Suprapubic skin (tissue), 4 donors: ENCODE results near the gene SNX14.

Experiments
- EP300 ChIP-seq: sonication (generic); formaldehyde crosslinking; IDR thresholded peaks from one replicate; pipeline ENCODE4 v1.6.1; 2017; ENCODE audit warnings: antibody characterized with exemption
- POLR2A ChIP-seq, 2 donors: fragments of 450-650 bp; IDR thresholded peaks; one replicate each; pipeline ENCODE4 v1.6.1; 2017; ENCODE audit warnings: antibody characterized with exemption in 2 of 2, mild to moderate bottlenecking in 2 of 2, moderate library complexity in 2 of 2
- POLR2AphosphoS5 ChIP-seq, 3 donors: sonication (generic); formaldehyde crosslinking; IDR thresholded peaks; one replicate each; pipeline ENCODE4 v1.6.1; 2017; ENCODE audit warnings: antibody characterized with exemption in 3 of 3
- TF ChIP-seq, protein P1 (sequence below), 2 donors: fragments of 200-600 bp in 1 of 2; fragments of 450-650 bp in 1 of 2; sonication (generic) in 1 of 2; IDR thresholded peaks; one replicate each; pipeline ENCODE4 v1.5.1; 2016 to 2019; ENCODE audit warnings: antibody characterized with exemption in 2 of 2, mild to moderate bottlenecking in 1 of 2, moderate library complexity in 1 of 2

DNA sequence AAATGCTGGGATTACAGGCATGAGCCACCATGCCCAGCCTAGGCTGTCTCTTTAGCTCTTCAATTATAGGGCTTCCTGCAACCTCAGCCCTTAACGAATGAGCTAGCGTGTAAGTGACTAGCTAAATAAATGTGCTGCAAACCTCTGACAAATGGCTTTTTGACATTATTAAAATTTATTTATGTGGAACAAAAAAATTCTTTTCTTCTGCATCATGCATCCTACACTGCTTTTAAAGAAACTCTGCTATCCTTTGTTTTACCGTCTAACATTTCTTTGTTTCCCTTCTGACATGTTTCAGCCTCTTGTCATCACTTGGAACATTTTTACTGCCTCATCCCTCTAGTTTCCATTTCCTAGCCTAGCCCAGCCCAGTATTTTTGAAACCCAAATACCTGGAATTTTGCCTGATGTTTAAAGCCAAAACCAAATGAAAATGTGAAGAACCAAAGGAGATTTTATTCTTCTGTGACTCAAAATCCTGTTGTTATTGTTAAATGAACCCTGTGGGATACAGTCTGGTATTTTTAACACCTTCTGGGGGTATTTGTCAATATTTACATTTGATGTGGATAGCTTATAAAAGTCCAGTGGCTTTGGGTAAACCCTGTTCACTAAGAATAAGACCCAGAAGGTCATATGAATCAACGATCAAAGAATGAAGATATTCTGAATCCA, 134.3 kb downstream of the SNX14 start:
- TF ChIP-seq POLR2A (IDR thresholded peaks at IDR 0.05) = no peak
- TF ChIP-seq, protein P1, sequence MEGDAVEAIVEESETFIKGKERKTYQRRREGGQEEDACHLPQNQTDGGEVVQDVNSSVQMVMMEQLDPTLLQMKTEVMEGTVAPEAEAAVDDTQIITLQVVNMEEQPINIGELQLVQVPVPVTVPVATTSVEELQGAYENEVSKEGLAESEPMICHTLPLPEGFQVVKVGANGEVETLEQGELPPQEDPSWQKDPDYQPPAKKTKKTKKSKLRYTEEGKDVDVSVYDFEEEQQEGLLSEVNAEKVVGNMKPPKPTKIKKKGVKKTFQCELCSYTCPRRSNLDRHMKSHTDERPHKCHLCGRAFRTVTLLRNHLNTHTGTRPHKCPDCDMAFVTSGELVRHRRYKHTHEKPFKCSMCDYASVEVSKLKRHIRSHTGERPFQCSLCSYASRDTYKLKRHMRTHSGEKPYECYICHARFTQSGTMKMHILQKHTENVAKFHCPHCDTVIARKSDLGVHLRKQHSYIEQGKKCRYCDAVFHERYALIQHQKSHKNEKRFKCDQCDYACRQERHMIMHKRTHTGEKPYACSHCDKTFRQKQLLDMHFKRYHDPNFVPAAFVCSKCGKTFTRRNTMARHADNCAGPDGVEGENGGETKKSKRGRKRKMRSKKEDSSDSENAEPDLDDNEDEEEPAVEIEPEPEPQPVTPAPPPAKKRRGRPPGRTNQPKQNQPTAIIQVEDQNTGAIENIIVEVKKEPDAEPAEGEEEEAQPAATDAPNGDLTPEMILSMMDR (IDR thresholded peaks at IDR 0.05) = no peak
- TF ChIP-seq POLR2AphosphoS5 (IDR thresholded peaks at IDR 0.05) = no peak
- no peak for TF ChIP-seq EP300
